Measurements from ENCODE around the gene RBFOX2. TPM values are rescaled to one million over a fixed set of nuclear protein-coding genes. Genes with fewer than 3 reads are reported as not detected.

Gene RBFOX2
- total RNA-seq, 2 experiments from 2014 or later, result 1.9 to 2.4 TPM

DNA sequence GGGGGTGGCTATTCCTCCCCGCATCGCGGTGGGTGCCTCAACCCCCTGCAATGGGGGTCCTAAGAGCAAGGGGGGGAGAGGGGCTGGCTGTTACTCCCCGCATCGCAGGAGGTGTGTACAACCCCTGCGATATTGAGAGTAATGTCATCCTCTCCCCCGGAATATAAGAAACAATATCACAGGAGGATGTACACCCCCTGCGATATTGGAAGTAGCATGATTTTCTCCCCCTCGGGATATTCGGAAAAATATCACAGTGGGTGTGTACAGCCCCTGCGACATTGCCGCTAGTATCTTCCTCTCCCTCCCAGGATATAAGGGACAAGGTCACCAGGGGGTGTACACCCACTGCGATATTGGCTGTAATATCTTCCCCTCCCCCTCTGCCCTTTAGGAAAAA, 333.4 kb downstream of the RBFOX2 start:
- H3K27me3 ChIP-seq (ENCODE audit: control insufficient read depth in 1 of 2, insufficient read depth in 2 of 2, low read length in 2 of 2), result no peaks in the 10 kb centered on the region
- no peaks in the 10 kb centered on the region for H3K9me3 ChIP-seq (ENCODE audit: control insufficient read depth in 1 of 2, insufficient read depth in 1 of 2, low read length in 2 of 2)
- POLR2A ChIA-PET, result no interaction called here
- CTCF ChIA-PET, result no interaction called here
- H3K4me1 ChIP-seq (ENCODE audit: insufficient read depth, low read length), result no peaks in the 10 kb centered on the region
- no peak overlapping the region for H3K27ac ChIP-seq (ENCODE audit: low read depth in 1 of 2, low read length in 2 of 2)
- no peaks in the 10 kb centered on the region for H3K36me3 ChIP-seq (ENCODE audit: insufficient read depth, low read length)
- no peak for ATAC-seq (ENCODE audit: poor library complexity)
- Mint-ChIP-seq H3K4me1 (ENCODE audit: low read depth) (no peaks in the 10 kb centered on the region), H3K9me3 (no peaks in the 10 kb centered on the region), H3K36me3 (ENCODE audit: low read depth) (no peaks in the 10 kb centered on the region), H3K4me3 (no peak overlapping the region), H3K27ac (no peak overlapping the region), H3K27me3 (peaks cover 12% of the 10 kb centered on the region)
- DNase-seq, result no peak
- no peak overlapping the region for H3K4me3 ChIP-seq (ENCODE audit: low read length)
- intact Hi-C loops (cut with DNase I, micrococcal nuclease), result loop anchor here in 1 of 2 experiments (5.0 kb wide), 1 partner anchor 48 kb away; the partner anchor contains the start of gene APOL6
- TF ChIP-seq, protein P1, sequence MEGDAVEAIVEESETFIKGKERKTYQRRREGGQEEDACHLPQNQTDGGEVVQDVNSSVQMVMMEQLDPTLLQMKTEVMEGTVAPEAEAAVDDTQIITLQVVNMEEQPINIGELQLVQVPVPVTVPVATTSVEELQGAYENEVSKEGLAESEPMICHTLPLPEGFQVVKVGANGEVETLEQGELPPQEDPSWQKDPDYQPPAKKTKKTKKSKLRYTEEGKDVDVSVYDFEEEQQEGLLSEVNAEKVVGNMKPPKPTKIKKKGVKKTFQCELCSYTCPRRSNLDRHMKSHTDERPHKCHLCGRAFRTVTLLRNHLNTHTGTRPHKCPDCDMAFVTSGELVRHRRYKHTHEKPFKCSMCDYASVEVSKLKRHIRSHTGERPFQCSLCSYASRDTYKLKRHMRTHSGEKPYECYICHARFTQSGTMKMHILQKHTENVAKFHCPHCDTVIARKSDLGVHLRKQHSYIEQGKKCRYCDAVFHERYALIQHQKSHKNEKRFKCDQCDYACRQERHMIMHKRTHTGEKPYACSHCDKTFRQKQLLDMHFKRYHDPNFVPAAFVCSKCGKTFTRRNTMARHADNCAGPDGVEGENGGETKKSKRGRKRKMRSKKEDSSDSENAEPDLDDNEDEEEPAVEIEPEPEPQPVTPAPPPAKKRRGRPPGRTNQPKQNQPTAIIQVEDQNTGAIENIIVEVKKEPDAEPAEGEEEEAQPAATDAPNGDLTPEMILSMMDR (IDR thresholded peaks at IDR 0.05), result no peak

DNA sequence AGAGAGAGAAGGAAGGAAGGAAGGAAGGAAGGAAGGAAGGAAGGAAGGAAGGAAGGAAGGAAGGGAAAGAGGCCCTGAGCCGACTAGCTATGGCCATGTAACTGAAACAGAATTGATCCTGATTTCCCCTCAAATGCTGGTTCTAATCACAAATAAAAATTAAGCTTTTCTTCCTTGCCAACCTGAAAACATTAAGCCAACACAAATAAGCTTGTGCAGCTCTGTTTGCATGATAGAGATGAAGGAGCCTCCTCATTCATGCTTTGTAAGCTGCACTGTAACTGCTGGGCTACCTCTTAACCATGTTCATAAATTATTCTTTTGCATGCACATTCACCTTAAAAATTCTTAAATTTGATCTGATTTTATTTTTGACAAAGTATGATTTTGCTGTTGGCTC, 338.6 kb downstream of the RBFOX2 start:
- POLR2A ChIA-PET, result interaction anchor here (0.8 kb wide), 1 partner anchor 42 kb away, joined by 4 read pairs; the partner anchor contains the start of gene APOL6
- no peaks in the 10 kb centered on the region for H3K9me3 ChIP-seq (ENCODE audit: control insufficient read depth in 1 of 2, insufficient read depth in 1 of 2, low read length in 2 of 2)
- H3K4me3 Mint-ChIP-seq, result no peak overlapping the region
- intact Hi-C loops (cut with DNase I, micrococcal nuclease), result no loop called here
- H3K9me3 Mint-ChIP-seq, result no peaks in the 10 kb centered on the region
- no peak overlapping the region for H3K27ac Mint-ChIP-seq
- H3K4me3 ChIP-seq (ENCODE audit: low read length), result no peak overlapping the region
- H3K36me3 ChIP-seq (ENCODE audit: insufficient read depth, low read length), result no peaks in the 10 kb centered on the region
- H3K36me3 Mint-ChIP-seq (ENCODE audit: low read depth), result no peaks in the 10 kb centered on the region
- H3K27me3 ChIP-seq (ENCODE audit: control insufficient read depth in 1 of 2, insufficient read depth in 2 of 2, low read length in 2 of 2), result no peaks in the 10 kb centered on the region
- CTCF ChIA-PET, result no interaction called here
- ATAC-seq (ENCODE audit: poor library complexity), result no peak
- H3K27me3 Mint-ChIP-seq, result peaks cover 6% of the 10 kb centered on the region
- TF ChIP-seq, protein P1 (IDR thresholded peaks at IDR 0.05), result no peak
- no peak overlapping the region for H3K27ac ChIP-seq (ENCODE audit: low read depth in 1 of 2, low read length in 2 of 2)
- no peaks in the 10 kb centered on the region for H3K4me1 ChIP-seq (ENCODE audit: insufficient read depth, low read length)
- no peak for DNase-seq
- H3K4me1 Mint-ChIP-seq (ENCODE audit: low read depth), result no peaks in the 10 kb centered on the region

DNA sequence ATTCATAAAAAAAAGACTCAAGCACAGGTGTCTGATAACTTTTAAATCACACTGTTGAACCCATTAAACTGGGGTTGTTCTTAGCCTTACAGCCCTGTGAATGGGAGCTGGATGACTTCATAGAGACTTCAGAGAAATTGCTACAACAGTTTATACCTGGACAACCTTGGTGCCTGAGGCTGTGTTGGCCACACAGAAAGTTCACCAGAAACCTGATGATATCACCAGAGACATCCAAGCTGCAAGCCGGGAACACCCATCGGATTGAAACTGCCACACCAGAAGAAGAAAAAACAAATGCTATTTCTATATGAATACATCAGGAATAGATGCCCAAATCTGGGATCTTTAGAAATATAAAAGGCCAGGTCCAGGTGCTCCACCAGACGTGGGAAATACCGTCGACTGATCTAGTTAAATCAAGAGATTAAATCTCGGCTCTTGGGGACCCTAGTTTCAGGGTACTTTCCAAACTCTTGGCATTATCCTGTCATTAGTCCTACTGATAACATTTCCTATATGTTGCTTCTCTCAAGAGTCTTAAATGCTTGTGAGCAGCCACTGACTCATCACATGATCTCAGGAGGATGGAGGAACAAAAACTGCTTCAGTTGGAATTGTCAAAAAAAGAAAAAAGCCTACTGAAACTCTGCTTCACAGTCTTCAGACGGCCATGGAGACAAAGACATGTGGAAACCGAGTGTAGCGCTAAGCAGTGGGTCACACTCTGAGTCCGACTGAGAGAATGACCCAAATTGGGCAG, 339.5 kb downstream of the RBFOX2 start:
- CTCF ChIA-PET, result interaction anchor here (1.1 kb wide), 1 partner anchor 10 kb away, joined by 3 read pairs; no protein-coding TSS in a partner anchor
- Mint-ChIP-seq H3K36me3 (ENCODE audit: low read depth) (no peaks in the 10 kb centered on the region), H3K27ac (no peak overlapping the region), H3K9me3 (no peaks in the 10 kb centered on the region), H3K4me3 (no peak overlapping the region), H3K4me1 (ENCODE audit: low read depth) (no peaks in the 10 kb centered on the region), H3K27me3 (peaks cover 6% of the 10 kb centered on the region)
- DNase-seq, result no peak
- no peak for ATAC-seq (ENCODE audit: poor library complexity)
- Histone ChIP-seq H3K27ac (ENCODE audit: low read depth in 1 of 2, low read length in 2 of 2) (no peak overlapping the region), H3K4me3 (ENCODE audit: low read length) (no peak overlapping the region), H3K36me3 (ENCODE audit: insufficient read depth, low read length) (no peaks in the 10 kb centered on the region), H3K4me1 (ENCODE audit: insufficient read depth, low read length) (no peaks in the 10 kb centered on the region), H3K27me3 (ENCODE audit: control insufficient read depth in 1 of 2, insufficient read depth in 2 of 2, low read length in 2 of 2) (no peaks in the 10 kb centered on the region), H3K9me3 (ENCODE audit: control insufficient read depth in 1 of 2, insufficient read depth in 1 of 2, low read length in 2 of 2) (no peaks in the 10 kb centered on the region)
- intact Hi-C loops (cut with DNase I, micrococcal nuclease), result no loop called here
- TF ChIP-seq, protein P1 (IDR thresholded peaks at IDR 0.05), result no peak
- POLR2A ChIA-PET, result interaction anchor here (1.0 kb wide), 1 partner anchor 29 kb away, joined by 4 read pairs; no protein-coding TSS in a partner anchor

Other genes with a start within 250 kb of the RBFOX2 start
- gene APOL3, start 131.9 kb upstream of the RBFOX2 start, total RNA-seq, result 100 to 1,000 TPM; 111 to 116 TPM
- gene APOL4, start 173.0 kb upstream of the RBFOX2 start, total RNA-seq, result not detected
- gene APOL2, start 210.7 kb upstream of the RBFOX2 start, total RNA-seq, result 10 to 100 TPM; 17.8 to 21.8 TPM
- gene APOL1, start 224.3 kb upstream of the RBFOX2 start, total RNA-seq, result 1 to 10 TPM; 6.4 to 7.3 TPM